ENCODE results near the gene ZNF593OS. TPM values are rescaled to one million over a fixed set of nuclear protein-coding genes. Genes with fewer than 3 reads are reported as not detected.
A peak's percentile ranks its signal among the peaks of the same experiment; 100 is the strongest.

The ZNF593OS gene
- polyA plus RNA-seq, 1 donor from 2014 or later: not detected

DNA sequence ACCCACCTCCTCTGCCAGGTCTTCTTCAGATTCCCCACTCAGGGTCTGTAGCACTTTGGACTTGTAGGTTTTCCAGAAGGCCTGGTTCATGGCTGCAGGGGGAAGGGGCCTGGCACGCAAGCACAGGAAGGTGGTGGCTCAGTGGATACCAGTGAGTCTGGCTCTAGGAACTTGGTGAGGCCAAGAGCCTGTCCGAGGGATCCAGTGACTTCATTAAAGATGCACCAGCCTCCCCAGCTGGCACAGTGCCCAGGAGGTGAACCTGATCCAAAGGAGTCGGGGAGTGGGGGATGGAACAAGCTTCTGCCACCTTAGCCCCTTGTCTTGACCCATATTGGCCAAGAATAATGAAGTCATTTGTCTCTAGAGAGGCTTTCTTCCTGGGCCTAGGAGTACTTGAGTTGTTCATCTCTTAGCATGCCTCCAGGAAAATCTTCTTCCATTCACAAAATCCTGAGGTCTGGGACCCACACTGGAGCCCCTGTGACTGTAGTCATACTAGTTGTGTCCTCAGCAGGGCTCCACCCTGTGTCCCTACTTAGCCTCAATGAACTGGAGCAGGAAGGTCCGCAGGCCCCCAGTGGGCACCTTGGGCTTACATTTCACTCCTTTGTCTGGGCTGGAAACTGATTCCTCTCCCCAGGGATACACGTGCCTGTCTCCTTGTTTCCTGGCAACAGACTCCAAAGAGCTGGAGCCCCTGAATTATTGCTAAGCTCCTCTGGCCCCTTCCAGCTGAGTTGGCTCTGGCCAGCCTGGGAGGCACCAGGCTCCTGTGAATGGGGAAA lies 3.0 kb downstream of the ZNF593OS start, which contains the start of gene C1orf232:
TSS of gene C1orf232 (minus strand) at position 554 of the 788 bp plus-strand sequence. CDS start at position 90, 464 bp downstream.
- peak within 1 kb of the TSS; percentile 94 for H3K4me3 ChIP-seq (ENCODE audit: low read length)
- no peaks in the 10 kb centered on the region for H3K79me2 ChIP-seq (replicated peaks; ENCODE audit: insufficient read depth, low read length)
- H3F3A ChIP-seq (ENCODE audit: insufficient read depth, low read length, poor library complexity, severe bottlenecking): no peaks in the 10 kb centered on the region
- no peaks in the 10 kb centered on the region for H3K9me3 ChIP-seq (ENCODE audit: low read length)
- no peaks in the 10 kb centered on the region for H4K20me1 ChIP-seq (ENCODE audit: insufficient read depth)
- peaks cover 4% of the 10 kb centered on the region for H3K27me3 ChIP-seq (ENCODE audit: insufficient read depth, low read depth, low read length)
- peak within 1 kb of the TSS; percentile 82 for H3K4me2 ChIP-seq (ENCODE audit: low read length)
- peak within 1 kb of the TSS; percentile 35 for H3K27ac ChIP-seq (ENCODE audit: low read length)
- no peaks in the 10 kb centered on the region for H3K9me2 ChIP-seq (ENCODE audit: insufficient read depth, low read length)
- peak within 1 kb of the TSS; percentile 95 for H2AFZ ChIP-seq (ENCODE audit: low read depth, low read length)
- no peaks in the 10 kb centered on the region for H3K36me3 ChIP-seq (ENCODE audit: insufficient read depth, low read length)
- no peak for TF ChIP-seq TAF1 (IDR thresholded peaks at IDR 0.05; ENCODE audit: low read depth)
- TF ChIP-seq REST (IDR thresholded peaks at IDR 0.05; ENCODE audit: borderline replicate concordance): no peak
- TF ChIP-seq, protein P1, sequence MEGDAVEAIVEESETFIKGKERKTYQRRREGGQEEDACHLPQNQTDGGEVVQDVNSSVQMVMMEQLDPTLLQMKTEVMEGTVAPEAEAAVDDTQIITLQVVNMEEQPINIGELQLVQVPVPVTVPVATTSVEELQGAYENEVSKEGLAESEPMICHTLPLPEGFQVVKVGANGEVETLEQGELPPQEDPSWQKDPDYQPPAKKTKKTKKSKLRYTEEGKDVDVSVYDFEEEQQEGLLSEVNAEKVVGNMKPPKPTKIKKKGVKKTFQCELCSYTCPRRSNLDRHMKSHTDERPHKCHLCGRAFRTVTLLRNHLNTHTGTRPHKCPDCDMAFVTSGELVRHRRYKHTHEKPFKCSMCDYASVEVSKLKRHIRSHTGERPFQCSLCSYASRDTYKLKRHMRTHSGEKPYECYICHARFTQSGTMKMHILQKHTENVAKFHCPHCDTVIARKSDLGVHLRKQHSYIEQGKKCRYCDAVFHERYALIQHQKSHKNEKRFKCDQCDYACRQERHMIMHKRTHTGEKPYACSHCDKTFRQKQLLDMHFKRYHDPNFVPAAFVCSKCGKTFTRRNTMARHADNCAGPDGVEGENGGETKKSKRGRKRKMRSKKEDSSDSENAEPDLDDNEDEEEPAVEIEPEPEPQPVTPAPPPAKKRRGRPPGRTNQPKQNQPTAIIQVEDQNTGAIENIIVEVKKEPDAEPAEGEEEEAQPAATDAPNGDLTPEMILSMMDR (IDR thresholded peaks at IDR 0.05; ENCODE audit: poor library complexity, severe bottlenecking): no peak
- no peak for TF ChIP-seq MXI1 (conservative IDR thresholded peaks at IDR 0.05; ENCODE audit: poor library complexity, severe bottlenecking)
- no peak for TF ChIP-seq EP300 (conservative IDR thresholded peaks at IDR 0.05; ENCODE audit: poor library complexity, severe bottlenecking)
- TF ChIP-seq RAD21 (conservative IDR thresholded peaks at IDR 0.05): no peak
- no peak for TF ChIP-seq SMC3 (conservative IDR thresholded peaks at IDR 0.05; ENCODE audit: poor library complexity)
- TF ChIP-seq POLR2AphosphoS5 (IDR thresholded peaks at IDR 0.05): no peak
- TF ChIP-seq EZH2 (IDR thresholded peaks at IDR 0.05; ENCODE audit: borderline replicate concordance, insufficient read depth, low read length, poor library complexity, severe bottlenecking): no peak
- H3K9ac ChIP-seq (ENCODE audit: low read length): peak within 1 kb of the TSS; percentile 85

DNA sequence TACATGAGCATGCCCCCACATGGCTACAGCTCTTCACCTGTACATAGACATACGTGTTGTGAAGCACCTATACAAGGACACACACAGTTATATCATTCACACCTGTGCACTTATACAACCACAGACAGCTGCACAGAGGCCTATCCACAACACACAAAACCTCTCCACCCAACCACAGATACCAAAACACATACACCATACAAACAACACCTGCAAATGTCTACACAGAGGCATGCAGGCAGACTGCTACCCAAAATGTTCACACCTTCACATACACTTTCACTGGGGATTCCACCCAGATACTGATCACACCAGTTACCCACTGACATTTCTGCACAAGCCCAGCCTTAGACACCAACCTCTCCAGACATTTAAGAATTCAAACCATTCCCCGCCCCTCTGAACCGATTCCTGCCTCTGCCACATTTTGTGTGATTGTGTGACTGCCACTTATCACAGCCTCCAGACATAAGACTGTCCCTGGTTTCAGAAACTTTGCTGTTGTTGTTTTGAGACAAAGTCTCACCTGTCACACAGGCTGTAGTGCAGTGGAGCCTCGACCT lies 4.8 kb downstream of the ZNF593OS start:
- Histone ChIP-seq H4K20me1 (ENCODE audit: insufficient read depth) (no peaks in the 10 kb centered on the region), H3K27ac (ENCODE audit: low read length) (no peak overlapping the region), H3K79me2 (replicated peaks; ENCODE audit: insufficient read depth, low read length) (no peaks in the 10 kb centered on the region), H2AFZ (ENCODE audit: low read depth, low read length) (no peak overlapping the region), H3K27me3 (ENCODE audit: insufficient read depth, low read depth, low read length) (peaks cover 14% of the 10 kb centered on the region), H3F3A (ENCODE audit: insufficient read depth, low read length, poor library complexity, severe bottlenecking) (no peaks in the 10 kb centered on the region), H3K9me3 (ENCODE audit: low read length) (no peaks in the 10 kb centered on the region), H3K36me3 (ENCODE audit: insufficient read depth, low read length) (no peaks in the 10 kb centered on the region), H3K9ac (ENCODE audit: low read length) (no peak overlapping the region), H3K4me2 (ENCODE audit: low read length) (no peak overlapping the region), H3K4me3 (ENCODE audit: low read length) (no peak overlapping the region), H3K9me2 (ENCODE audit: insufficient read depth, low read length) (no peaks in the 10 kb centered on the region)
- no peak for TF ChIP-seq EP300 (conservative IDR thresholded peaks at IDR 0.05; ENCODE audit: poor library complexity, severe bottlenecking)
- TF ChIP-seq SMC3 (conservative IDR thresholded peaks at IDR 0.05; ENCODE audit: poor library complexity): no peak
- TF ChIP-seq, protein P1 (IDR thresholded peaks at IDR 0.05; ENCODE audit: poor library complexity, severe bottlenecking): no peak
- TF ChIP-seq MXI1 (conservative IDR thresholded peaks at IDR 0.05; ENCODE audit: poor library complexity, severe bottlenecking): no peak
- no peak for TF ChIP-seq EZH2 (IDR thresholded peaks at IDR 0.05; ENCODE audit: borderline replicate concordance, insufficient read depth, low read length, poor library complexity, severe bottlenecking)
- TF ChIP-seq POLR2AphosphoS5 (IDR thresholded peaks at IDR 0.05): no peak
- TF ChIP-seq TAF1 (IDR thresholded peaks at IDR 0.05; ENCODE audit: low read depth): no peak
- no peak for TF ChIP-seq RAD21 (conservative IDR thresholded peaks at IDR 0.05)
- no peak for TF ChIP-seq REST (IDR thresholded peaks at IDR 0.05; ENCODE audit: borderline replicate concordance)

All from neural cell (in vitro differentiated cells).